ENCODE data around the gene UBE2E3.
"Not testable (repeated sequence)": the region's sequence is repeated elsewhere in the genome, so short reads cannot be mapped to it uniquely, and the experiment has no call there.

Gene UBE2E3

GRCh38 chr2:181076658-181077057 is 96.3 kb downstream of the UBE2E3 start:
- no peak for DNase-seq (ENCODE audit: low spot score)

- DNase-seq (ENCODE audit: low spot score) = peak; percentile 66
These were observed 96.8 kb downstream of the UBE2E3 start for GRCh38 chr2:181077128-181077709.

GRCh38 chr2:181083140-181083539 is 102.7 kb downstream of the UBE2E3 start:
- no peak for DNase-seq (ENCODE audit: low spot score)

- DNase-seq (ENCODE audit: low spot score) = no peak
These were observed 105.3 kb downstream of the UBE2E3 start for GRCh38 chr2:181085734-181086133.

- DNase-seq (ENCODE audit: low spot score) = not testable (repeated sequence)
These were observed 111.5 kb downstream of the UBE2E3 start for GRCh38 chr2:181091920-181092319.

- no peak for DNase-seq (ENCODE audit: low spot score)
These were observed 115.1 kb downstream of the UBE2E3 start for GRCh38 chr2:181095486-181095885.

- DNase-seq (ENCODE audit: low spot score) = no peak
These were observed 123.3 kb downstream of the UBE2E3 start for GRCh38 chr2:181103659-181104058.

- peak; percentile 46 for DNase-seq (ENCODE audit: low spot score)
These were observed 124.2 kb downstream of the UBE2E3 start for GRCh38 chr2:181104512-181105115.

- DNase-seq (ENCODE audit: low spot score) = no peak
These were observed 125.2 kb downstream of the UBE2E3 start for GRCh38 chr2:181105562-181105961.

- DNase-seq (ENCODE audit: low spot score) = no peak
These were observed 125.8 kb downstream of the UBE2E3 start for GRCh38 chr2:181106229-181106628.

- DNase-seq (ENCODE audit: low spot score) = peak; percentile 82
These were observed 126.6 kb downstream of the UBE2E3 start for GRCh38 chr2:181106789-181107627.

- no peak for DNase-seq (ENCODE audit: low spot score)
These were observed 127.2 kb downstream of the UBE2E3 start for GRCh38 chr2:181107628-181107945.

- no peak for DNase-seq (ENCODE audit: low spot score)
These were observed 130.7 kb downstream of the UBE2E3 start for GRCh38 chr2:181111059-181111458.

- DNase-seq (ENCODE audit: low spot score) = no peak
These were observed 132.5 kb downstream of the UBE2E3 start for GRCh38 chr2:181112916-181113315.
